Activated T-helper 1 cell treated with anti-CD3 and anti-CD28 coated beads, Interleukin-2, amount 50 U/mL, for 16 hours (primary cell): Measurements from ENCODE around the gene ZNF24.

Source experiments
- DNase-seq, 2 donors: peaks; one replicate each; pipeline ENCODE4 v3.0.0-alpha.2; 2020; ENCODE audit warnings: low read depth in 1 of 2, low spot score in 1 of 2

Gene ZNF24

GRCh38 chr18:35343936-35344735 lies at the start of gene ZNF24:
Gene ZNF24, minus strand, starts transcription at chr18:35344420. Its CDS starts 3,770 bp downstream, at chr18:35340650.
- DNase-seq = peak; percentile 79 to 85

GRCh38 chr18:35393716-35394115 lies 49.5 kb upstream of the ZNF24 start:
- no peak for DNase-seq

- no peak for DNase-seq
These were observed 48.2 kb upstream of the ZNF24 start for GRCh38 chr18:35392375-35392774.

GRCh38 chr18:35390951-35391700 lies 46.9 kb upstream of the ZNF24 start:
- no peak for DNase-seq

DNA sequence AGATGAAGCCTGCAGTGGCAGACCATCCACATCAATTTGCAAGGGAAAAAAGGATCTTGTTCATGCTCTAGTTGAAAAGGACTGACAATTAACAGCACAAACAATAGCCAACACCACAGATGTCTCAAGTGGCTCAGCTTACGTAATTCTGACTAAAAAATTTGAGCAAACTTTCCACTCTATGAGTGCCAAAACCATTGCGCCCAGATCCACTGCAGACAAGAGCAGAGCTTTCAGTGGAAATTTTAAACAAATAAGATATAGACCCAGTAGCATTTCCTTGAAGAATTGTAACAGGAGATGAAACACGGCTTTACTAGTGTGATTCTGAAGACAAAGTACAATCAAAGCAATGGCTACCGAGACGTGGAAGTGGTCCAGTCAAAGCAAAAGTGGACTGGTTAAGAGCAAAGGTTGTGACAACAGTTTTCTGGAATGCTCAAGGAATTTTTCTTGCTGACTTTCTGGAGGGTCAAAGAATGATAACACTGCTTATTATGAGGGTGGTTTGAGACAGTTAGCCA lies 44.9 kb upstream of the ZNF24 start:
- no peak for DNase-seq

DNA sequence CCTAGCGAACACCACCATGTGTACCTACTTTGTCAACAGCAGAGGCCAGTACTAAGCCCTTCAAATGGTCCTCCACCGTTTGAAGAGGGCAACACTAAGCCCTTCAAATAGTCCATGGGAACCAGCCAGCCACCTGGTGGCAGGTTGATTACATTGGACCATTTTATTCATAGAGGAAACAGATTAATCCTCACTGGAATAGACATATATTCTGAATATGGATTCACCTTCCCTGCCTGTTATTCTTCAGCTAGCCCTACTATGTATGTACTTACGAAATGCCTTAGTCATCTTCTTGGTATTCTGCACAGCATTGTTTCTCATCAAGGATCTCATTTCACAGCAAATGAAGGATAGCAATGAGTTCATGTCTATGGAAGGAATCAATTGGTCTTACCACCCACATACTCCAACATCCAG lies 42.9 kb upstream of the ZNF24 start:
- DNase-seq = no peak

GRCh38 chr18:35386600-35387100 lies 42.4 kb upstream of the ZNF24 start:
- DNase-seq = peak; percentile 18 to 31

- no peak for DNase-seq
These were observed 38.9 kb upstream of the ZNF24 start for GRCh38 chr18:35383136-35383535.

- DNase-seq = no peak
These were observed 35.2 kb upstream of the ZNF24 start for GRCh38 chr18:35379421-35379820.

GRCh38 chr18:35378574-35378896 lies 34.3 kb upstream of the ZNF24 start:
- no peak for DNase-seq

DNA sequence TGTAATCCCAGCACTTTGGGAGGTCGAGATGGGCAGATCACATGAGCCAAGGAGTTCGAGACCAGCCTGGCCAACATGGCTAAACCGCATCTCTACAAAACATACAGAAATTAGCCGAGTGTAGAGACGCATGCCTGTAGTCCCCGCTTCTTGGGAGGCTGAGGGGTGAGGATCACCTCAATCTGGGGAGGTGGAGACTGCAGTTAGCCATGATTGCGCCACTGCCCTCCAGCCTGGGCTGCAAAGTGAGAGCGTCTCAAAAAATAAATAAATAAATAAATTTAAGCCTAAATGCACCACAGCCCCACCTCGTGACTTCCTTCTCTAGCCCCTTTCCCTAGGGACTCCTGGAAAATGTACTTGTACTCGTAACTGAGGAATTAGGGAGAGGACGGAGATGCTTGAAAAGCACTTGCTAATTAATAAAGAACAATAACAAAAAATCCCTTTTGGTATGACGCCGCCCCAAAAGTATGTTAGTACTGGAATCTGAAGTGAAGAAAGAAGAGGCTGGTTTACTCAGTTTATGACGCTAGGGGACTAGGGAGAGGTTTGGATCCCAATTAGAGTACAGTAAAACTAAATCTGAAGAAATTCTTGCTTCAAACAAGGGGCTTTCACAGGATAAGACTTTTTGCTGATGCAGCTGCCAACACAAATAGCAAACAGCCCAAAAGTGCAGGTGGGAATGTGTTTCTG lies 33.8 kb upstream of the ZNF24 start:
- no peak for DNase-seq

DNA sequence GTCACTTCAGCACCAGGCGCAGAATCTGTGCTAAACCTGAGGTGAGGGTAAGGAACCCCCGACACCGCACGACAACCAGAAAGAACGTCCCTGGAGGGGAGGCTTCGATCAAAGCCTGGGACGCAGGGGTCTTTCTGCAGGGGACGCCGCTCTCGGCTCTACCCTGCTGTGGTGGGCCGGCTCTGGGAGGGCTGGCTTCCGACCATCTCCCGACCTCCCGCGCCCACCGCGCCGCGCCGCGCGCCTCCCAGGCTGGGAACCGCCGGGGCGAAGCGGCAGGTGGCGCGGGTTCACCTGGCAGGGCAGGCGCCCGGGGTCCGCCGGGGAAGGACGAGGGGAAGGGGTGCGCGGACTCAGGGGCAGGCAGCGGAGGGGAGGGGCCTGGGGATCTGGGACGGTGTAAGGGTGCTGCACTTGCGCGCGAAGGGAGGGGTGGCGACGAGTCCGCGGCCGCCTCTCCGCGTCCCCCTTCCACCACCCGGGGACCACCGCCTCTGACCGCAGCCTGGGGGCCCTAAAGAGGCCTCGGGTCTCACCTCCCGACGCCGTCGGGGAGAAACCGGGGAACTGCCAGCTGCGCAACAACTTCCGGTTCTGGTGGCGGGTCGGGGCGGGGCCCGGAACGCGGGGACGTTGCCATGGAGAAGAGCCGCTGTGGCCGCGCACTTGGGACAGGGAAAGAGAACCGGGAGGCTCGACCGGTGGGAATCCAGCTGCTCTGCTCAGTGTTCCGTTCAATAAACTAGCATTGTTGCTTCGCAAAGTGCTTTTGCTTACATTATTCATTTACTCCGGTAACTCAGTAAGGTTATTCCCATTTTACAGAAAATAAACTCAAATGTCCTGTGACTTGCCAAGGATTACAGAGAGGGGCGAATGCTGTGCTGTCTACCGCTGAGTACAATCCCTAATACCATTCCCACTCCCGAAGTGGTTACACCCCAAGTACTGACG lies 32.8 kb upstream of the ZNF24 start, which contains the start of gene ZNF396:
Gene ZNF396 (minus strand): TSS at position 596 of the 954 bp plus-strand sequence. CDS start 3,045 bp downstream, outside the sequence.
- peak; percentile 39 to 47 for DNase-seq

- DNase-seq = no peak
These were observed 32.1 kb upstream of the ZNF24 start for GRCh38 chr18:35376393-35376741.

DNA sequence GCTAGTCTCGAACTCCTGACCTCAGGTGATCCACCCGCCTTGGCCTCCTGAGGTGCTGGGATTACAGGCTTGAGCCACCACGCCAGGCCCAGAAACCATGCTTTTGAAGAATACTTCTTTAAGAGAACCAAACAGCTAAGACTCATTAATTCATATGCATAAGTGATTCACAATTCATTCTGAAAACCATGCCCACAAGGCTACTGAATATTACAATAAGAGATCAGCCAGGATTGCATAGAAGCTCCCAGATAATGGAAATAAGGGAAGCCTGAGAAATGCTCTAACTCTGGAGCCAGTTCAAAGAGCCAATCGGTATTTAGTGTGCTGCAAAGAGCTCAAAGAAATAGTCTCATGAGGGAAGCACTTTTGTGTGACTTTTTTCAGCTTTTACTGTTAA lies 30.5 kb upstream of the ZNF24 start:
- DNase-seq = no peak

DNA sequence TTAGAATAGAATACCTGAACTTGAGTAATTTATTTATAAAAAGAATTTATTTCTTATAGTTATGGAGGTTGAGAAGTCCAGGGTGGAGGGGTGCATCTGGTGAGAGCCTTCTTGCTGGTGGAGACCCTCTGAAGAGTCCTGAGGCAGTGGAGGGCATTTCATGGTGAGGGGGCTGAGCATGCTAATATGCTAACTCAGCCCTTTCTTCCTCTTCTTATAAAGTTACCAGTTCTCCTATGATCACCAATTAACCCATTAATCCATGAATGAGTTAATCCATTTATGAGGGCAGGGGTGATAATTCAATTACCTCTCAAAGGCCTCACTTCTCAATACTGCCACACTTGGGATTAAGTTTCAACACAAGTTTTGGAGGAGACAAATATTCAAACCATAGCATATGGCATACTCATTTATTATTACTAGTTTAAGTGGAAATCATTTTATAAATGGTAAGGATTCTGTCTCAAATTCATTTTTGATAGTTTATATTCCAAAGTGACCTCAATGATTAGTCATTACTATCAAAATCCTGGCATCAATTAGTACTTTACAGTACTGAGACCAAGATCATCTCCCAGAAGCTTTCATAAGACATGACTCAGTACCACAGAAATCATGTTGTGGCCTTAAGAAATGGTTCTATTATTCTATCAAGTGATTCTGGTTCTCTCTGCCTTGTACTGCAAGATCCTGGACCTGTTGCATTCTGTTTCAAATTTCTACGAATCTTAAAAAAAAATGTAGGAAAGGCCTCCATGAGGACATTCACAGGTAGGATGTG lies 27.4 kb upstream of the ZNF24 start:
- DNase-seq = no peak

GRCh38 chr18:35369126-35369525 lies 24.9 kb upstream of the ZNF24 start:
- DNase-seq = no peak

DNA sequence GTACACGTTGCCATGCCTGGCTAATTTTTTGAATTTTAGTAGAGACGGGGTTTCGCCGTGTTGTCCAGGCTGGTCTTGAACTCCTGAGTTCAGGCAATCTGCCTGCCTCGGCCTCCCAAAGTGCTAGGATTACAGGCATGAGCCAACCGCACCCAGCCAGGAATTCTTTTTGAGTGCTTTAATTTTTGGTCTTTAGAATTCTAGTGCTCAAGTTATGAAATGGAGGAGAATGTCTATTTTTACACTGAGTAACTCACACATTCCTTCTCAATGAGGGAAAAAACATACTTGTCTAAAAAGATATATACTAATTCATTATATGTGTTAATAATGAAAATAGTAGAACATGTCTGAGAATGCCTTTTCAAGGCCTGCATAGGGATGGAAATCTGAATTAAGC lies 24.4 kb upstream of the ZNF24 start:
- no peak for DNase-seq

- no peak for DNase-seq
These were observed 18.3 kb upstream of the ZNF24 start for GRCh38 chr18:35362531-35362930.

GRCh38 chr18:35361570-35362321 lies 17.5 kb upstream of the ZNF24 start:
- DNase-seq = no peak
